Measurements from ENCODE around the gene LARP1. TPM values are rescaled to one million over a fixed set of nuclear protein-coding genes. Genes with fewer than 3 reads are reported as not detected.

The LARP1 gene
- total and polyA plus RNA-seq, 9 of the 15 experiments (the other 6 are each of a cell fraction or from before 2014, with no cell fraction given), result 22.6 to 300 (median 92.0) TPM

GRCh38 chr5:154756009-154756867, 1.1 kb downstream of the LARP1 start (continued):
- no peak for TF ChIP-seq DEAF1 (CRISPR knock-in tag; IDR thresholded peaks at IDR 0.05)
- TF ChIP-seq ZBTB40 (IDR thresholded peaks at IDR 0.05), result no peak
- TF ChIP-seq ZBTB40 (CRISPR knock-in tag; IDR thresholded peaks at IDR 0.05), result no peak
- TF ChIP-seq ZBTB1 (CRISPR knock-in tag; IDR thresholded peaks at IDR 0.05; ENCODE audit: borderline replicate concordance, low read depth), result 0 out of 2 replicates have a peak, but pooled peaks have one; percentile 51
- peak; percentile 34 for TF ChIP-seq RBBP5 (IDR thresholded peaks at IDR 0.05; ENCODE audit: borderline replicate concordance, insufficient read depth, low read length, poor library complexity, severe bottlenecking)
- TF ChIP-seq E4F1 (CRISPR knock-in tag; IDR thresholded peaks at IDR 0.05; ENCODE audit: borderline replicate concordance), result no peak
- no peak for TF ChIP-seq ZBTB34 (CRISPR knock-in tag; IDR thresholded peaks at IDR 0.05)
- no peak for TF ChIP-seq SMARCC2 (IDR thresholded peaks at IDR 0.05; ENCODE audit: low read depth)
- no peak for TF ChIP-seq MXI1 (IDR thresholded peaks at IDR 0.05; ENCODE audit: low read depth, low read length)
- 0 out of 4 replicates have a peak, but pooled peaks have one; percentile 18 to 29 for TF ChIP-seq SIN3A (IDR thresholded peaks at IDR 0.05; ENCODE audit: borderline replicate concordance in 2 of 2, control insufficient read depth in 1 of 2, low read depth in 2 of 2, low read length in 2 of 2)
